CD4-positive, alpha-beta T cell (primary cell): ENCODE results near the gene DNAJB6. TPM values are rescaled to one million over a fixed set of nuclear protein-coding genes. Genes with fewer than 3 reads are reported as not detected.

Source experiments
- ATAC-seq: fragments of 200-7000 bp; cut with Tn5 transposase; one replicate; pipeline ENCODE4 v1.10.0; 2022; ENCODE audit warnings: mild to moderate bottlenecking; ENCODE audit not compliant: poor library complexity
- CTCF ChIA-PET: fragments of 350-600 bp; sonication (Branson Sonifier 250); formaldehyde crosslinking; loops from one replicate; lab custom pipeline; 2021; ENCODE audit warnings: antibody characterized with exemption, inconsistent platforms; lab: Charles Lee
- POLR2A ChIA-PET: fragments of 350-600 bp; sonication (Branson Sonifier 250); formaldehyde crosslinking; loops from one replicate; lab custom pipeline; 2021; ENCODE audit warnings: antibody characterized with exemption, inconsistent platforms; lab: Charles Lee
- DNase-seq, 14 experiments: peaks; one replicate each; pipeline ENCODE4 v3.0.0-alpha.2; 2013 to 2020; ENCODE audit warnings: mixed read lengths in 2 of 14
- H3K27ac ChIP-seq, 2 donors: one replicate each; pipeline versions ENCODE4 v1.5.1 to v1.7.0; 2013; ENCODE audit warnings: low read length in 2 of 2, low read depth in 1 of 2, mild to moderate bottlenecking in 1 of 2
- H3K27me3 ChIP-seq, 2 experiments: 1 replicate in 1 of 2; 2 replicates in 1 of 2; pipeline versions ENCODE4 v1.6.1 to v1.7.0; 2013; ENCODE audit warnings: low read length in 2 of 2, control low read depth in 1 of 2, mild to moderate bottlenecking in 1 of 2, moderate library complexity in 1 of 2; ENCODE audit not compliant: insufficient read depth in 2 of 2, control insufficient read depth in 1 of 2
- H3K36me3 ChIP-seq: one replicate; pipeline ENCODE4 v1.6.1; 2013; ENCODE audit warnings: low read length, control low read depth; ENCODE audit not compliant: insufficient read depth
- H3K4me1 ChIP-seq: one replicate; pipeline ENCODE4 v1.6.1; 2013; ENCODE audit warnings: low read length, control low read depth; ENCODE audit not compliant: insufficient read depth
- H3K4me3 ChIP-seq: one replicate; pipeline ENCODE4 v1.5.1; 2013; ENCODE audit warnings: mild to moderate bottlenecking, low read length, moderate library complexity
- H3K9me3 ChIP-seq, 2 experiments: 1 replicate in 1 of 2; 2 replicates in 1 of 2; pipeline versions ENCODE4 v1.6.1 to v1.7.0; 2013; ENCODE audit warnings: low read length in 2 of 2, mild to moderate bottlenecking in 2 of 2, control low read depth in 1 of 2, moderate library complexity in 1 of 2; ENCODE audit not compliant: control insufficient read depth in 1 of 2, insufficient read depth in 1 of 2
- H3K27ac Mint-ChIP-seq: one replicate; pipeline ENCODE4 v1.8.0; 2020; ENCODE audit warnings: mixed read lengths
- H3K27me3 Mint-ChIP-seq: one replicate; pipeline ENCODE4 v1.8.0; 2021; ENCODE audit warnings: mixed read lengths
- H3K36me3 Mint-ChIP-seq: one replicate; pipeline ENCODE4 v1.8.0; 2021; ENCODE audit warnings: low read depth, mixed read lengths
- H3K4me1 Mint-ChIP-seq: one replicate; pipeline ENCODE4 v1.8.0; 2021; ENCODE audit warnings: low read depth, mixed read lengths
- H3K4me3 Mint-ChIP-seq: one replicate; pipeline ENCODE4 v1.8.0; 2020; ENCODE audit warnings: mild to moderate bottlenecking, mixed read lengths
- H3K9me3 Mint-ChIP-seq: one replicate; pipeline ENCODE4 v1.8.0; 2020; ENCODE audit warnings: mixed read lengths
- CTCF ChIP-seq: fragments of 200-600 bp; IDR thresholded peaks from one replicate; pipeline ENCODE4 v1.8.0; 2022; ENCODE audit warnings: antibody characterized with exemption, mild to moderate bottlenecking
- intact Hi-C, 2 experiments: fragments of 100-400 bp; cut with DNase I in 1 of 2; cut with micrococcal nuclease in 1 of 2; formaldehyde crosslinking; loops; one replicate each; pipeline versions ENCODE4 v1.15.1 to v1.9.0; 2023 to 2025; cut with DNase I, micrococcal nuclease
- total RNA-seq, 174 experiments: library from RNA in 2 of 174; stranded (reverse) in 2 of 174; gene quantifications; one replicate each; pipeline ENCODE4 v1.2.3 and lab custom pipeline; 2021 to 2026

DNAJB6 gene
- total RNA-seq, 2 experiments from 2014 or later: 232 to 242 TPM

GRCh38 chr7:157371296-157371695 lies 34.5 kb downstream of the DNAJB6 start:
- H3K27ac ChIP-seq: no peak overlapping the region
- no peaks in the 10 kb centered on the region for H3K9me3 ChIP-seq
- peak overlapping the region; percentile 49 for H3K27ac Mint-ChIP-seq
- H3K4me3 ChIP-seq: no peak overlapping the region
- peaks cover 51% of the 10 kb centered on the region for H3K4me1 Mint-ChIP-seq
- peaks cover 93% of the 10 kb centered on the region for H3K36me3 Mint-ChIP-seq
- CTCF ChIA-PET: no interaction called here
- no peak overlapping the region for H3K4me3 Mint-ChIP-seq
- H3K9me3 Mint-ChIP-seq: no peaks in the 10 kb centered on the region
- no peak for TF ChIP-seq CTCF
- no peak for DNase-seq
- no peaks in the 10 kb centered on the region for H3K27me3 Mint-ChIP-seq
- H3K27me3 ChIP-seq: no peaks in the 10 kb centered on the region
- ATAC-seq: no peak
- POLR2A ChIA-PET: no interaction called here
- H3K4me1 ChIP-seq: peaks cover 34% of the 10 kb centered on the region
- intact Hi-C loops: no loop called here
- peaks cover 83% of the 10 kb centered on the region for H3K36me3 ChIP-seq

GRCh38 chr7:157372300-157373232 lies 35.8 kb downstream of the DNAJB6 start:
- no peak for ATAC-seq

DNA sequence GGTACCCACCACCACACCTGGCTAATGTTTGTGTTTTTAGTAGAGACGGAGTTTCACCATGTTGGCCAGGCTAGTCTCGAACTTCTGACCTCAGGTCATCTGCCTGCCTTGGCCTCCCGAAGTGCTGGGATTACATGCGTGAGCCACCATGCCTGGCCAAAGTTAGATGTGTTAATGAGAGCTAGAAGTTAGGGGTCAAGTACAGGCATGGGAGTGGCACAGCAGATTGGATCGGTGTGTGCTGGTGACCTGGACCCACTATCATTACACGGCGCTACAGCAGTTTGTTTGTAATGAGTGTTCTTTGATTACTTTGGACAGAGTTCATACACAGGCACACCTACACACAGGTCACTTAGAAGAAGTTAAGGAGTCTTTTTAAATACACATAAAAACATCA lies 36.7 kb downstream of the DNAJB6 start:
- H3K4me1 Mint-ChIP-seq: peaks cover 73% of the 10 kb centered on the region
- H3K4me3 ChIP-seq: no peak overlapping the region
- no peaks in the 10 kb centered on the region for H3K27me3 Mint-ChIP-seq
- H3K4me1 ChIP-seq: peaks cover 39% of the 10 kb centered on the region
- H3K36me3 ChIP-seq: peaks cover 68% of the 10 kb centered on the region
- no peaks in the 10 kb centered on the region for H3K27me3 ChIP-seq
- DNase-seq: no peak
- peaks cover 91% of the 10 kb centered on the region for H3K36me3 Mint-ChIP-seq
- H3K9me3 Mint-ChIP-seq: no peaks in the 10 kb centered on the region
- H3K27ac Mint-ChIP-seq: peak overlapping the region; percentile 45
- ChIA-PET POLR2A (interaction anchor here (0.6 kb wide), 1 partner anchor 27 kb away, joined by 4 read pairs; no protein-coding TSS in a partner anchor), CTCF (no interaction called here)
- no peak for TF ChIP-seq CTCF
- no peak overlapping the region for H3K27ac ChIP-seq
- peak overlapping the region; percentile 39 for H3K4me3 Mint-ChIP-seq
- intact Hi-C loops: no loop called here
- no peaks in the 10 kb centered on the region for H3K9me3 ChIP-seq
- no peak for ATAC-seq

More at GRCh38 chr7:157372300-157373232, 35.8 kb downstream of the DNAJB6 start:
- Mint-ChIP-seq H3K4me1 (peaks cover 64% of the 10 kb centered on the region), H3K36me3 (peaks cover 92% of the 10 kb centered on the region), H3K9me3 (no peaks in the 10 kb centered on the region), H3K27ac (peak overlapping the region; percentile 45), H3K4me3 (peak overlapping the region; percentile 22), H3K27me3 (no peaks in the 10 kb centered on the region)
- peak in 1 of 14 experiments; percentile 2 for DNase-seq
- ChIA-PET POLR2A (interaction anchor here (0.6 kb wide), 1 partner anchor 26 kb away, joined by 4 read pairs; no protein-coding TSS in a partner anchor), CTCF (no interaction called here)
- Histone ChIP-seq H3K36me3 (peaks cover 74% of the 10 kb centered on the region), H3K27me3 (no peaks in the 10 kb centered on the region), H3K9me3 (no peaks in the 10 kb centered on the region), H3K27ac (no peak overlapping the region), H3K4me3 (no peak overlapping the region), H3K4me1 (peaks cover 39% of the 10 kb centered on the region)
- intact Hi-C loops: no loop called here
- TF ChIP-seq CTCF: no peak
